ENCODE data around the gene FOXP1. TPM values are rescaled to one million over a fixed set of nuclear protein-coding genes. Genes with fewer than 3 reads are reported as not detected.
A peak's percentile ranks its signal among the peaks of the same experiment; 100 is the strongest.
"Not testable (repeated sequence)": the region's sequence is repeated elsewhere in the genome, so short reads cannot be mapped to it uniquely, and the experiment has no call there.

Gene FOXP1
- total RNA-seq, 2 donors from 2014 or later, result 119 to 199 TPM

- ATAC-seq, result no peak
- peaks cover 0 to 12% of the 10 kb centered on the region in 2 donors for H3K9me3 Mint-ChIP-seq
- DNase-seq (ENCODE audit: low spot score in 2 of 2), result no peak
- peaks cover 10 to 18% of the 10 kb centered on the region in 2 donors for H3K36me3 Mint-ChIP-seq
- no peak overlapping the region for H3K27ac Mint-ChIP-seq
Observed at GRCh38 chr3:71345429-71346040, 238.0 kb downstream of the FOXP1 start.

- H3K27ac Mint-ChIP-seq, result no peak overlapping the region
- H3K9me3 Mint-ChIP-seq, result peaks cover 0 to 12% of the 10 kb centered on the region in 2 donors
- ATAC-seq (no peak), DNase-seq (ENCODE audit: low spot score in 2 of 2) (no peak)
- H3K36me3 Mint-ChIP-seq, result peaks cover 10 to 22% of the 10 kb centered on the region in 2 donors
Observed at GRCh38 chr3:71341721-71342120, 241.8 kb downstream of the FOXP1 start.

- ATAC-seq (no peak), DNase-seq (ENCODE audit: low spot score in 2 of 2) (no peak)
- Mint-ChIP-seq H3K9me3 (peaks cover 0 to 12% of the 10 kb centered on the region in 2 donors), H3K27ac (no peak overlapping the region), H3K36me3 (peaks cover 10 to 24% of the 10 kb centered on the region in 2 donors)
Observed at GRCh38 chr3:71339049-71339448, 244.5 kb downstream of the FOXP1 start.

- no peak for DNase-seq (ENCODE audit: low spot score in 2 of 2)
- Mint-ChIP-seq H3K9me3 (peaks cover 0 to 13% of the 10 kb centered on the region in 2 donors), H3K36me3 (peaks cover 22 to 32% of the 10 kb centered on the region in 2 donors), H3K27ac (peak overlapping the region in 1 of 2 donors; percentile 66)
- ATAC-seq, result no peak
Observed at GRCh38 chr3:71332813-71333212, 250.7 kb downstream of the FOXP1 start.

GRCh38 chr3:71330909-71331308, 252.6 kb downstream of the FOXP1 start:
- peaks cover 29 to 32% of the 10 kb centered on the region in 2 donors for H3K36me3 Mint-ChIP-seq
- ATAC-seq (no peak), DNase-seq (ENCODE audit: low spot score in 2 of 2) (no peak)
- H3K27ac Mint-ChIP-seq, result no peak overlapping the region
- H3K9me3 Mint-ChIP-seq, result peaks cover 0 to 13% of the 10 kb centered on the region in 2 donors

- peaks cover 29 to 32% of the 10 kb centered on the region in 2 donors for H3K36me3 Mint-ChIP-seq
- H3K27ac Mint-ChIP-seq, result no peak overlapping the region
- ATAC-seq (no peak), DNase-seq (ENCODE audit: low spot score in 2 of 2) (no peak)
- peaks cover 0 to 13% of the 10 kb centered on the region in 2 donors for H3K9me3 Mint-ChIP-seq
Observed at GRCh38 chr3:71330505-71330904, 253.0 kb downstream of the FOXP1 start.

GRCh38 chr3:71329817-71330216, 253.7 kb downstream of the FOXP1 start:
- no peak overlapping the region for H3K27ac Mint-ChIP-seq
- peaks cover 29 to 32% of the 10 kb centered on the region in 2 donors for H3K36me3 Mint-ChIP-seq
- peaks cover 0 to 13% of the 10 kb centered on the region in 2 donors for H3K9me3 Mint-ChIP-seq
- DNase-seq (ENCODE audit: low spot score in 2 of 2) (no peak), ATAC-seq (no peak)

GRCh38 chr3:71328926-71329325, 254.6 kb downstream of the FOXP1 start:
- ATAC-seq, result no peak
- Mint-ChIP-seq H3K9me3 (peaks cover 0 to 13% of the 10 kb centered on the region in 2 donors), H3K36me3 (peaks cover 29% of the 10 kb centered on the region in 2 donors), H3K27ac (no peak overlapping the region)
- no peak for DNase-seq (ENCODE audit: low spot score in 2 of 2)

GRCh38 chr3:71327936-71328335, 255.6 kb downstream of the FOXP1 start:
- no peak for DNase-seq (ENCODE audit: low spot score in 2 of 2)
- peaks cover 25 to 27% of the 10 kb centered on the region in 2 donors for H3K36me3 Mint-ChIP-seq
- no peak for ATAC-seq
- H3K9me3 Mint-ChIP-seq, result peaks cover 0 to 13% of the 10 kb centered on the region in 2 donors
- no peak overlapping the region for H3K27ac Mint-ChIP-seq

- peaks cover 0 to 5% of the 10 kb centered on the region in 2 donors for H3K9me3 Mint-ChIP-seq
- H3K36me3 Mint-ChIP-seq, result peaks cover 12% of the 10 kb centered on the region in 2 donors
- ATAC-seq (no peak), DNase-seq (ENCODE audit: low spot score in 2 of 2) (no peak)
- H3K27ac Mint-ChIP-seq, result no peak overlapping the region
Observed at GRCh38 chr3:71325715-71326114, 257.8 kb downstream of the FOXP1 start.

GRCh38 chr3:71324224-71324623, 259.3 kb downstream of the FOXP1 start:
- H3K9me3 Mint-ChIP-seq, H3K27ac Mint-ChIP-seq, H3K36me3 Mint-ChIP-seq: not testable (repeated sequence)

GRCh38 chr3:71323558-71323957, 260.0 kb downstream of the FOXP1 start:
- no peak for ATAC-seq
- Mint-ChIP-seq H3K36me3 (peaks cover 0 to 8% of the 10 kb centered on the region in 2 donors), H3K27ac (no peak overlapping the region), H3K9me3 (no peaks in the 10 kb centered on the region)
- DNase-seq (ENCODE audit: low spot score in 2 of 2), result no peak

More at GRCh38 chr3:71324224-71324623, 259.3 kb downstream of the FOXP1 start:
- DNase-seq (ENCODE audit: low spot score in 2 of 2); ATAC-seq: not testable (repeated sequence)

- H3K36me3 Mint-ChIP-seq, result peaks cover 0 to 8% of the 10 kb centered on the region in 2 donors
- H3K9me3 Mint-ChIP-seq, result no peaks in the 10 kb centered on the region
- H3K27ac Mint-ChIP-seq, result peak overlapping the region in 1 of 2 donors; percentile 34
- ATAC-seq (no peak), DNase-seq (ENCODE audit: low spot score in 2 of 2) (no peak)
Observed at GRCh38 chr3:71322154-71322553, 261.4 kb downstream of the FOXP1 start.

GRCh38 chr3:71319771-71320170, 263.8 kb downstream of the FOXP1 start:
- H3K36me3 Mint-ChIP-seq, result no peaks in the 10 kb centered on the region
- ATAC-seq (peak in 1 of 2 donors; percentile 11), DNase-seq (ENCODE audit: low spot score in 2 of 2) (no peak)
- no peak overlapping the region for H3K27ac Mint-ChIP-seq
- H3K9me3 Mint-ChIP-seq, result no peaks in the 10 kb centered on the region

- Mint-ChIP-seq H3K27ac (no peak overlapping the region), H3K36me3 (no peaks in the 10 kb centered on the region), H3K9me3 (no peaks in the 10 kb centered on the region)
- ATAC-seq (no peak), DNase-seq (ENCODE audit: low spot score in 2 of 2) (no peak)
Observed at GRCh38 chr3:71318458-71318827, 265.1 kb downstream of the FOXP1 start.

GRCh38 chr3:71317749-71318457, 265.6 kb downstream of the FOXP1 start:
- Mint-ChIP-seq H3K36me3 (no peaks in the 10 kb centered on the region), H3K27ac (peak overlapping the region in 1 of 2 donors; percentile 59), H3K9me3 (no peaks in the 10 kb centered on the region)
- ATAC-seq (no peak), DNase-seq (ENCODE audit: low spot score in 2 of 2) (no peak)

GRCh38 chr3:71317140-71317539, 266.4 kb downstream of the FOXP1 start:
- peak overlapping the region in 1 of 2 donors; percentile 59 for H3K27ac Mint-ChIP-seq
- H3K36me3 Mint-ChIP-seq, result no peaks in the 10 kb centered on the region
- no peak for ATAC-seq

More at GRCh38 chr3:71317140-71317539, 266.4 kb downstream of the FOXP1 start:
- DNase-seq (ENCODE audit: low spot score in 2 of 2), result no peak
- no peaks in the 10 kb centered on the region for H3K9me3 Mint-ChIP-seq

Measured in activated naive CD4-positive, alpha-beta T cell treated with anti-CD3 and anti-CD28 coated beads, Interleukin-2, amount 50 U/mL, for 72 hours (primary cell).